Parathyroid adenoma (tissue), 2 donors: ENCODE measurements around the gene DIPK1B.

Source experiments
- H2AFZ ChIP-seq: fragments of 300-600 bp; sonication (generic); one replicate; pipeline ENCODE4 v1.7.0; 2017; ENCODE audit warnings: antibody characterized with exemption, mild to moderate bottlenecking
- H3K27ac ChIP-seq: fragments of 300-600 bp; sonication (generic); one replicate; pipeline ENCODE4 v1.7.0; 2017
- H3K27me3 ChIP-seq: fragments of 300-600 bp; sonication (generic); one replicate; pipeline ENCODE4 v1.7.0; 2017; ENCODE audit warnings: low read length; ENCODE audit not compliant: control insufficient read depth, insufficient read depth
- H3K36me3 ChIP-seq: fragments of 300-600 bp; sonication (generic); one replicate; pipeline ENCODE4 v1.7.0; 2017; ENCODE audit warnings: low read length; ENCODE audit not compliant: control insufficient read depth, insufficient read depth
- H3K4me1 ChIP-seq: fragments of 300-600 bp; sonication (generic); one replicate; pipeline ENCODE4 v1.7.0; 2017; ENCODE audit warnings: control low read depth
- H3K4me2 ChIP-seq: fragments of 300-600 bp; sonication (generic); one replicate; pipeline ENCODE4 v1.7.0; 2017; ENCODE audit warnings: low read length
- H3K4me3 ChIP-seq: fragments of 300-600 bp; sonication (generic); one replicate; pipeline ENCODE4 v1.7.0; 2017; ENCODE audit warnings: low read depth, low read length
- H3K79me2 ChIP-seq: fragments of 300-600 bp; sonication (generic); one replicate; pipeline ENCODE4 v1.7.0; 2017; ENCODE audit warnings: control low read depth
- H3K9ac ChIP-seq: fragments of 300-600 bp; sonication (generic); one replicate; pipeline ENCODE4 v1.7.0; 2017; ENCODE audit warnings: mild to moderate bottlenecking
- H3K9me3 ChIP-seq: fragments of 300-600 bp; sonication (generic); one replicate; pipeline ENCODE4 v1.7.0; 2017; ENCODE audit warnings: low read length; ENCODE audit not compliant: control insufficient read depth
- CTCF ChIP-seq: fragments of 300-600 bp; sonication (generic); IDR thresholded peaks from one replicate; pipeline ENCODE4 v1.7.0; 2017; ENCODE audit warnings: antibody characterized with exemption, mild to moderate bottlenecking
- donor health status: primary hyperparathyroidism.

The DIPK1B gene

GRCh38 chr9:136734837-136735496 is 22.6 kb downstream of the DIPK1B start:
- TF ChIP-seq CTCF: no peak
- H3K4me2 ChIP-seq: no peak overlapping the region

DNA sequence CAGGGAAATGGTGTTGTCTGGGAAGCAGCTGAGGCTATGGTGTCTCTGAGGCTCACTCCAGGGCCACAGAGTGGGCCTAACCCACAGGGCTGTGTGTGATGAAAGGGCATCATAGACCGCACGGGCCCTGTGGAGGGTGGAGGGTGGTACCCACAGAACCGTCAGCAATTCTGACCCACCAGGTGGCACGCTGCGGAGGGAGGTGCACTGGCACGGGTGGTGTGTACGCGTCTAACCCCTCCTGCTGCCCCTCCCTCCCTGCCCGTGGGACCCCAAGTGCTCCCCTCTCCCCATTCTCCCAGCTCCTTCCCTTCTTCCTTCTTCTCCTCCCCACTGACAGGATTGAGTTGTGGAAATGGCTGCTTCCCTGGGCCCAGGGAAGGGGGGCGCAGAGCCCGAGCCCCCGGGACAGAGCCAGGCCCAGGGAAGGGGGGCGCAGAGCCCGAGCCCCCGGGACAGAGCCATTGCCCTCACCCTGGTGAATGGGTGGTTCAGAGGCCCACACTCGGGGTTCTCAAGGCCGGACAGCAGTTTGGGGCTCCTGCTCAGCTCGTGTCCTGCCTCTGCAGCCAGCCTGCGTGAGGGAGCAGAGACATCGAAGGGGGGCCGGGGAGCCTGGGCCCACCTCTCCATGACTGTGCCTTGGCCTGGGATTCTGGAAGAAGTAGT is 23.6 kb downstream of the DIPK1B start:
- no peak for TF ChIP-seq CTCF
- Histone ChIP-seq H3K79me2 (no peaks in the 10 kb centered on the region), H2AFZ (no peak overlapping the region)

More at GRCh38 chr9:136734837-136735496, 22.6 kb downstream of the DIPK1B start:
- Histone ChIP-seq H3K4me1 (no peaks in the 10 kb centered on the region), H3K36me3 (no peaks in the 10 kb centered on the region), H3K27me3 (no peaks in the 10 kb centered on the region), H3K9ac (no peak overlapping the region), H3K27ac (no peak overlapping the region), H3K79me2 (no peaks in the 10 kb centered on the region), H3K4me3 (no peak overlapping the region), H2AFZ (no peak overlapping the region), H3K9me3 (no peaks in the 10 kb centered on the region)

GRCh38 chr9:136738960-136739359 is 26.6 kb downstream of the DIPK1B start:
- no peak for TF ChIP-seq CTCF
- no peak overlapping the region for H3K27ac ChIP-seq
- no peaks in the 10 kb centered on the region for H3K4me1 ChIP-seq
- H3K27me3 ChIP-seq: no peaks in the 10 kb centered on the region
- H3K4me2 ChIP-seq: no peak overlapping the region
- H3K9ac ChIP-seq: no peak overlapping the region
- H3K36me3 ChIP-seq: no peaks in the 10 kb centered on the region
- H3K4me3 ChIP-seq: no peak overlapping the region
- no peaks in the 10 kb centered on the region for H3K9me3 ChIP-seq
- H3K79me2 ChIP-seq: no peaks in the 10 kb centered on the region
- no peak overlapping the region for H2AFZ ChIP-seq

More for the DNA sequence above, 23.6 kb downstream of the DIPK1B start:
- Histone ChIP-seq H3K4me2 (no peak overlapping the region), H3K27me3 (no peaks in the 10 kb centered on the region), H3K4me1 (no peaks in the 10 kb centered on the region), H3K27ac (no peak overlapping the region), H3K4me3 (no peak overlapping the region), H3K9ac (no peak overlapping the region), H3K36me3 (no peaks in the 10 kb centered on the region), H3K9me3 (no peaks in the 10 kb centered on the region)

DNA sequence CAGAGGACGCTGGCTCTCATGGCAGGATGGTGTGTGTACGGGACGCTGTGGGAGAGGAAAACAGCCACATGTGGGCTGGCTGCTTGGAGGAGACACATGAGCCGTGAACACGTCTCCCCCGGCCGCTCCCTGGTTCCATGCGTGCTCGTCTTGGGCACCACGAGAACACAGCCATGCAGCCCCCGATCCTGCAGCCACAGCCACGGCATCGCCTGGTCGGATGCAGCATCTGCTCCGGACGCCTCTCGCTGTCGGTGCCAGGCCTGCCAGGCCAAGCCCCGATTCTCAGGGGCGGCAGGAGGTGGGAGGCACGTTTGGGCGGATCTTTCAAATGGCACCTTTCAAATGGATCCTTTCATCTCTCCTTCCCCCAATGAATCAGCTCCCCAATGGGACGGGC is 27.1 kb downstream of the DIPK1B start:
- Histone ChIP-seq H3K79me2 (no peaks in the 10 kb centered on the region), H3K4me1 (no peaks in the 10 kb centered on the region), H3K36me3 (no peaks in the 10 kb centered on the region), H3K9ac (no peak overlapping the region), H3K9me3 (no peaks in the 10 kb centered on the region), H2AFZ (no peak overlapping the region), H3K27ac (no peak overlapping the region), H3K27me3 (no peaks in the 10 kb centered on the region), H3K4me3 (no peak overlapping the region), H3K4me2 (no peak overlapping the region)
- no peak for TF ChIP-seq CTCF

- Histone ChIP-seq H3K4me1 (no peaks in the 10 kb centered on the region), H3K27ac (no peak overlapping the region), H2AFZ (no peak overlapping the region), H3K4me3 (no peak overlapping the region), H3K36me3 (no peaks in the 10 kb centered on the region), H3K9ac (no peak overlapping the region), H3K4me2 (no peak overlapping the region), H3K27me3 (no peaks in the 10 kb centered on the region), H3K9me3 (no peaks in the 10 kb centered on the region), H3K79me2 (no peaks in the 10 kb centered on the region)
- TF ChIP-seq CTCF: no peak
Measured at GRCh38 chr9:136740069-136740468, 27.7 kb downstream of the DIPK1B start.
